ENCODE data around the gene COL12A1. TPM values are rescaled to one million over a fixed set of nuclear protein-coding genes. Genes with fewer than 3 reads are reported as not detected.

Gene COL12A1
- total RNA-seq, 1 donor from 2014 or later, result 15.5 TPM

DNA sequence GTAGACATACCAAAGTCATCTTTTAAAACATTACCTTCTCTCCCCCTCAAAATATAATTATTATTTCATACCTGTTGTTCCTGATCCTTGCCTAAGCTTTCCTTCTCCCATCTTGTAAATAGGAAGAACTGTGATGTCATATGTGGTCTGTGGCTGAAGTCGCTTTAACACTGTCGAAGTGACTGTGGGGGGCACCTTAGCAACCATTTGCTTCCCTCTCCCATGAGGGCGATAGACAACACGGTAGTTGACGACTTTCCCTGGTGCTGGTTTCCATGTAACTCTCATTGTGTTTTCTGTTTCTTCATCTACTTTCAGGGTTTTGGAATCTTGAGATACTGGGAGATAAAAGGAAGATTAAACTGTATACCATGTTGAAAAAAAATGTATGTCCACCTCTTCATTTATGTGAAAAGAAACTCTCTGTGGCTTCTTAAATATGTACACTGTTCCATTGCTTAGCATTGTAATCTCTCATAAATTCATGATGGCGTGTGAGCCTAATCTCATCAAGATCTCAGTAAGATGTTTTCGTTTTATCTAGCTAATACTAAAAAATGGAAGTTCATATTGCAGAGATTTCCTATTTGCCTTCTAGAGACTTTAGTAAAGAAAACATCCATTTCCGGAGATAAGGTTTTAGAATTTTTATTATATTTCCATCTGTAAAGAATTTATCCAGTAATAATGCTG is 49.5 kb downstream of the COL12A1 start:
- DNase-seq (ENCODE audit: missing footprints), result no peak
- intact Hi-C loops (cut with DNase I), result no loop called here
- no peak for ATAC-seq

DNA sequence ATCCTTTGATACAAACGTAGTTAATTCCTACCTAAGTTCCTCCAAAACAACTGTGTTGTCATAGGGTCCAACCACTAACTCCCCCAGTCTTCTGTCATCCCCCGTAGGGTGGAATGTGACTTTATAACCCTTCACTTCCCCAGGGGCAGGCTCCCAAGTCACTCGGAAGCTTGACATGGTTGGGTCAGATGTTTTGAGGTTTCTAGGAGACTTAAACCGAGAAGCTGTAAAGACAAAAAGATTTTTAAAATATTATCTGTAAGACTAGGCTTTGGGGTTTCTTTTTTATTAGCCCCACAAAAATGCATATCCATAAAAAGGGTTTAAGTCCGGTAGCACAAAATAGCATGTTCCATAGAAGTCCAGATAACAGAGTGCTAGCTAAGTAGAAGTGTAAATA is 50.2 kb downstream of the COL12A1 start:
- DNase-seq (ENCODE audit: missing footprints), result no peak
- ATAC-seq, result no peak
- intact Hi-C loops (cut with DNase I), result no loop called here

DNA sequence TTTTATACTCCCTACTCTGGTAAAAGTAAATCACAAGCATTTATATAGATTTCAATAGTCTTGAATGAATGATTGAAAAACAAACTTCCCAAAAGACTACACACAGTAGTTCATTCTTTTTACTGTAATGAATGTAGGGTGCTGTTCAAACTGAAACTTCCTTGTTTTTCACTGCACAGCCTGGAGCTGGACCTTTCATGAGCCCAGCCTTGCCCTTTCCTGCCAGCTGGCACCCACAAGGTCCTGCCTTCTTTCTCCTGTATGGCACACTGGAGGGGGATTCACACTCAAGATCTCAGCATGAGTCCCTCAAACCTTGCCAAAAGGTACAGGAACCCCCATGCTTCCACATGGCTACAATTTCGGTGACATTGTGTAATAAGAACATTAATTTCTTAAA is 50.9 kb downstream of the COL12A1 start:
- intact Hi-C loops (cut with DNase I), result no loop called here
- no peak for ATAC-seq
- DNase-seq (ENCODE audit: missing footprints), result no peak

DNA sequence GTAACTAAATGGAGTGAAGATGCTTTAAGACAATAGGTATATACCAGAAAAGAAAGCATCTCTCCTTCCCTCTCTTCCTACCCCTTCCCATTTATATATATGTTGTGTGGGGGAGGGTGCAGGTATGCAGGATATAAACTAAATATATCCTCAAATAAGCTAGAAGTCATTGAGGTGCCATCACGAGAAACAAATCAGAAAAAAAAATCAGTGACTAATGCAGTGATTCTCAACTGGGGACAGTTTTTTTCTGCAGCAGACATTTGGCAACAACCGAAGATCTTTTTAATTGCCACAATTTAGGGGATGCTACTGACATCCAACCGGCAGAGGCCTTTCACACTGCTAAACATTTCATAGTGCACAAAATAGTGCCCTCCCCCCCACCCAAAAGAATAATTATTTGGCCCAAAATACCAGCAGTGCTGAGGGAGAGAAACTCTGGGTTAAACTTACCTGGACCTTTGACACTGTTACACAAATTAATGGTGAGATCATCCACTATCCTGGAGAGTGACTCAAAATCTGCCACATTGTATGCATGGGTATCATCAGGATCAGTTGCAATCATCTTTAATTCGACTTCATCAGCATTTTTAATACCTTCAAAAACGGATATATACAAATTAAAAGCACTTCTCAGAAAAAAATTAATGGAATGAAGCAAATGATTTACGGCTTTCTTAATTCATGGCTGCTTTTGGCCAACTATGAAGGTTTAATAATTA is 55.0 kb downstream of the COL12A1 start:
- DNase-seq (ENCODE audit: missing footprints) (no peak), ATAC-seq (no peak)
- intact Hi-C loops (cut with DNase I), result no loop called here

DNA sequence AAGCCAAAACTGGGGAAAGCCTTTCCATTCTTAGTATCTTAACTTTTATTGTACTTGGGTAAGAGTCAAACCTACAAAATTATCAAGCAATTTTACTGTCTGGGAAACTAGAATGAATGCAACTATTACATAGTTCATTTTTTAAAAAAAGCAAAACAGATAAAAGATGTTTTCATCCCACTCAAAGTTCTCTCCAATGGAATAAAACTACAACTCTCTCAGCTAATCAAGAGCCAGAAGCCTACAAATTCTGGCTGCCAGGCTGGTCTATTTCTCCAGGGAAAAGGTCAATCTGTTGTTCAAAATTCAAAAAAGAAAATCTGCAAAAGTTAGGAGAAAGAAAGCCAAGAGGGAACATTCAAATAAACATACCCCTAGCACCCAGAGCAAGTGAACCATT is 56.2 kb downstream of the COL12A1 start:
- ATAC-seq, result peak; percentile 54
- intact Hi-C loops (cut with DNase I), result no loop called here
- no peak for DNase-seq (ENCODE audit: missing footprints)

DNA sequence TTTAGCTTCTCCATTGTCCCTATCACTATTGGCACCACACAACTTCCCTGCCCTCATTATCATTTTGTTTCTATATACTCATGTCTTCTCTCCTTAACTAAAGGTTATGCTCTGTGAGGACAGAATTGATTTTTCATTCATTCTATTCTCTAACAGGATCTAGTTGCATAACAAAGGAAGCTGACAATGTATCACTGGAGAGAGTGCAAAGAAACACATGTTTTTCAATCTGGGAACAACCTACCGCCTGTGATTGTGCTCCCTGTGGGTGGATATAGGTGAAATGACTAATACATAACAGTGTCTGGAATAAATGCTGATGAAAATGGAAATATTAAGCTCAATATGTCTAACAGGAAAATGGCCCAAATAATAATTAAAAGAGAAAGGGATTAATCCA is 56.6 kb downstream of the COL12A1 start:
- DNase-seq (ENCODE audit: missing footprints), result no peak
- intact Hi-C loops (cut with DNase I), result no loop called here
- ATAC-seq, result no peak

DNA sequence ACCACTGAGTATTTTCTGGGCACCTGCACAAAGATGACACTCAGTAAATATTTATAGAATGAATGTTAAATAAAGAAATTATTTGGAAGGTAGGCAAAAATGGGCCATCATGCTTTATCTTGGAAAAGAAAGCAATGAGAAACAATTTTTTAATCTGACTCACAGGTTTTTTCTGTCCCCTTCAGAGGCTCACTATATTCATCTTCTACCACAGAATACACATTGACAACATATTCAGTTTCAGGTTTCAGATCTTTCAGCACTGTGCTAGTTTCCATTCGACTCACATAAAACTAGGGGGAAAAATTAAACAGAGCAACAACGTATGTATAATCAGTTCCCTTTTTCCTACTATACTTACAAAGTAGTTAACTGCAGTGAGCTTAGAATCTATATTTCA is 58.3 kb downstream of the COL12A1 start:
- no peak for DNase-seq (ENCODE audit: missing footprints)
- ATAC-seq, result no peak
- intact Hi-C loops (cut with DNase I), result no loop called here

DNA sequence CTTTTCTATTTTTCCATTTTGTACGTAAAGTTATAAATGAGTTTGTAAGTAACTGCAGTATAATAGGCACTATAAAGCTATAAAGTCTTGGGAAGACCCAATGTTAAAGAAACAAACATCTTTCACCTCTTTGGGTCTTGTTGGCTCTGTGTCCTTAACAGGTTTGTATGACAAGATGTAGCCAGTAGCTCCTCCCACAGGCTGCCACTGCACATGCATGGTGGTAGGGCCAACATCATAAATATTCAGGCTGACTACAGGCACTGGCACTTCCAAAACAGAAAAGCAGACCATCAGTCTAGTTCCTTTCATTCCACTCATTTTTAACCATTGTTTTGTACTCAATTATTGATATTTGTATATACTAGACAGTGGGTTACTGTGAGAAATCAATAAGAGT is 59.9 kb downstream of the COL12A1 start:
- ATAC-seq (no peak), DNase-seq (ENCODE audit: missing footprints) (no peak)
- intact Hi-C loops (cut with DNase I), result no loop called here

DNA sequence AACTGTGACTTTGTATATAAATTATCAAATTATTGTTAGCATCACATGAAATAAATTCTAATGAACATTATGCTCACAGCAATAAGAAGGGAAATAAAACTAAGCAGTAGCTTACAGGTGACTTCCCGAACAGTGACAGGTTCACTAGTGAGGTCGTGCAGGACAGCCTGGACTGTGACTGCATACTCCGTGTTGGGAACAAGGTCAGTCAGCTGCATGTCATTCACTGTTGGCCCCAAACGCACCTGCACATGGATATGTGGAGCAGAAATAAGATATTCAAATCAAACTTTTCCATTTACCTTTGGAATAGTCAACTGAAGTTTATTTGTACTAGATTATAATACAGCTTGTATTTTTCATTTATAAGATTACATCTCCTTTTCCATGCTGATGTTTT is 60.6 kb downstream of the COL12A1 start:
- DNase-seq (ENCODE audit: missing footprints), result no peak
- no peak for ATAC-seq
- intact Hi-C loops (cut with DNase I), result no loop called here

DNA sequence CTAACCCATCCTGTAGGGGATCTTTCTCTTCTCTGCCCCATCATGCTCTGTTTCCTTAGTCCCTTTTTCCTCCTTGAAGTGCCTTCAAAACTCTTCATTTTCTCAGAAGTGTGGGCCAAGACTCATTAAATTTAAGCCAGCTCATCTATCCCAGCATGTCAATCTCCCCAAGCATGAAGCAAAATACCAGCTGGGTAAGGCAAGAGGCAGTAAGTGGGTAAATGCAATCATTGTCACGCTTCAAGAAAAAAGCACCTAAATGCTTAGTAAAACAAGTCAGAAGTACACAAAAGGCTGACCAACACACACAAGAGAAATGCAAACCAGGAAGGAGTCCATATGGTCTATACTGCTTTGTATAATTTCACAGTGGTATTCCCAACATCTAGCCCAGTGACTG is 61.5 kb downstream of the COL12A1 start:
- DNase-seq (ENCODE audit: missing footprints) (no peak), ATAC-seq (no peak)
- intact Hi-C loops (cut with DNase I), result no loop called here

DNA sequence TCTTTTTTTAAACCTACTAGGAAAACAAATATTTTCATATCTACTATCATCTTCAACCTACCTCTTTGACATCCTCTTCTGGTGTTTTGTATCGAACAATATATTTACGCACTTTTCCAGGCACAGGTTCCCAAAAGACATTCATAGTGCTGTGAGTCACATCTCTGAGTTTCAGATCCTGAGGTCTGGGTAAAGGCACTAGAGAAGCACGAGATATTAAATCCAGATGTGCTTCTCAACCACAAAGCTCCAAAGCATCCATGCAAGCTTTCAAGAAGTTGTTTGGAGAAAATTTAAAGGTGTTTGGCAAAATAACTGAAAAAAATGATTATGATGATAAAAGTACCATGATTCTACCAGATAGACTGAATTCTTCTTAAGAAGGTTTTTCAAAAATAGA is 62.7 kb downstream of the COL12A1 start:
- ATAC-seq, result no peak

DNA sequence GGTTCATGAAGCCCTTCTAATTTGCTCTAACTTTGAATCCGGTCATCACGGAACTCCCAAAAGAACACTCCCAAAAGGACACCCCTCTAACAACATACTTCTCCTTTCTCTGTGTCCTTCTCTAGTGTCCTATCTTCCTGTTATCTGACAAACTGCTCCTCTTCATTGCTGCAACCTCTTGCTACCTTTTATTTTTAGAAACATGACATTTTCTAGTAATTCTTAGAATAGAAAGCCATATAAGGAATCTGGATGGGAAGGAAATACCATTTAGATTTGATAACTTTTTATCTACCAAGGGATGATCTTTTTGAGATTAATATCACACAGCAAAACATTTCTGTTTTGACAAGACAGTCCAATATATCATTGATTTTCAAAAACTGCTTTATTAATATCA is 63.1 kb downstream of the COL12A1 start:
- no peak for ATAC-seq
- DNase-seq (ENCODE audit: missing footprints), result no peak
- intact Hi-C loops (cut with DNase I), result no loop called here

More for the DNA sequence above, 62.7 kb downstream of the COL12A1 start:
- DNase-seq (ENCODE audit: missing footprints), result no peak
- intact Hi-C loops (cut with DNase I), result no loop called here

DNA sequence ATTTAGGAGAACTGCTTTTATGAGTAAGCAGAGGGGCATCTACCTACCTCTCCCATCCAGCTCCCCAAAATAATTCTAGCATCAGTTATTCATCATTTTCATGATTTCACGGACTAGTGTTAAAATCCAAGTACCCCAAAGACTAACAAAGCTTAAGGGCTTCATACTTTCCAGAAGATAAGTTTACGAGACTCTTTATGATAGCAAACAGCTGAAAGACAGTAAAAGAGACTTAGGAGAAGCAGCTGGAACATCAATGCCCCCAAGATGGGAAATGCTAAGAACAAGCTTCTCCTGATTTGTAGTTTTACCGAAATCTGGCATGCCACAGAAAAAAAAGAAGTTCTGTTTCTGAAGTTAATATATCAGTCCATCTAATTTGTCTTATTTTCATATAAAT is 70.0 kb downstream of the COL12A1 start:
- ATAC-seq (no peak), DNase-seq (ENCODE audit: missing footprints) (no peak)
- intact Hi-C loops (cut with DNase I), result no loop called here

DNA sequence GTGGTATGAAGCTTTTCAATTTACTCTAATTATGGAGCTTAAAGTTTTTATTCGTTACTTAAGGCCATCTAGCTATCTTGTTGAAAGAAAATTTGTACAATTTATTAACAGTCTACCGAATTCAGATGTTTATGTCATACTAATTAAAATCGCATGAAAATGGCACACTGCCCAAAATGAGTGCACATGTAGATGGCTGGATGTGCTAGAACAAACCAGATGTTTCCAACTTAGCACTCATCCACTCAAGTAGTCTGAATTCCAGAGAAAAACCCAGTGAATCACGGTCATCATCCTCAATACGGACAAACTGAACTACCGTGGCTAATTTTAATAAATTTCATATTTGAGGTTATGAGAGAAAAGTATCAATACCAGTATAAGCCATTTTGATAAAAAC is 70.4 kb downstream of the COL12A1 start:
- intact Hi-C loops (cut with DNase I), result no loop called here
- ATAC-seq (no peak), DNase-seq (ENCODE audit: missing footprints) (no peak)

DNA sequence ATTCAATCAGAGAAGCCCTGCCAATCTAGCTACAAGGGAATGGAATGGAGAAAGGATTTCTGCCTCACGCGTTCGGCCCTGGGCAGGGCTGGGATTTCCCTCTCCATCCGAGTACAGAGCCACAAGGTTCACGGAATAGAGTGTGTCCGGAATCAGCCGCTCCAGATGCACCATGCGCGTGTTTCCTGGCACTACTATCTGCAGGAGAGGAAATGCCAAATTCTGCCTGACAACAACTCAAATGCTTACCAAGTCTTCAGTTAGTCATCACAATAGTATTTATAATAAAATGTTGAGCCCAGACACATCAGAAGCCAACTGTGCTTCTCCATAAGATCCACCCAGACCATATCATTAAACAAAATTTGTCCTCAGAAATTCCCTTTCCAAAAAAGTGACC is 75.1 kb downstream of the COL12A1 start:
- intact Hi-C loops (cut with DNase I), result no loop called here
- ATAC-seq (no peak), DNase-seq (ENCODE audit: missing footprints) (no peak)

DNA sequence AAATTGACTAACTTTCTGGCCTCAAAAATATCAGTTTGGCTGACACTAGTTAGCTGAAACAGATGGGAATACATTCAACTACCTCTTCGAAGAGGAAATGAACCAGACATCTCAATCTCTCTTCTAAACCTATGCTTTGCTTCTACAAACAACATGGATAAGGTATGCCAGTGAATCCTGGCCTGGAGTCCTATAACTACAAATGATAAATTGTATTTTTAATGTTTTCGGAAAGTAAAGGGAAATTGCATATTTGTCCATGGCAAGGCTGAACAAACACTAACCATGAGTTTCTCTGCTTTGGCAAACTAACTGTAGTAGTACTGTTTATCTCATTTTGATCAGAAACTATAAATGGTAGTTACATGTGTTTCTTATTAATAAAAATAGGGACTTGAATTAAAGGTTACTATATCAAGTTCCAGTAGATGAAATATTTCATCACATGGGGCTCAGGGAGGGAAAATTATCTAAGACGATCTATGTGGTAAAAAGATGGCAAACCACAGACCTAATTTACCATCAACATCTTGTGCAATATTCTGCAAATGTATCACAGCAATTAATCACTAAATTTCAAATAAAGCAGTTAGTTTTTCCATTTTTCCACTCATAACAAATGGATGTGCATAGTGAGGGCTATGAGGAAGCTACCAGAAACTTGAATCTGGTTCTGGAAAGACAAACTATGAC is 76.8 kb downstream of the COL12A1 start:
- ATAC-seq (no peak), DNase-seq (ENCODE audit: missing footprints) (no peak)
- intact Hi-C loops (cut with DNase I), result no loop called here

DNA sequence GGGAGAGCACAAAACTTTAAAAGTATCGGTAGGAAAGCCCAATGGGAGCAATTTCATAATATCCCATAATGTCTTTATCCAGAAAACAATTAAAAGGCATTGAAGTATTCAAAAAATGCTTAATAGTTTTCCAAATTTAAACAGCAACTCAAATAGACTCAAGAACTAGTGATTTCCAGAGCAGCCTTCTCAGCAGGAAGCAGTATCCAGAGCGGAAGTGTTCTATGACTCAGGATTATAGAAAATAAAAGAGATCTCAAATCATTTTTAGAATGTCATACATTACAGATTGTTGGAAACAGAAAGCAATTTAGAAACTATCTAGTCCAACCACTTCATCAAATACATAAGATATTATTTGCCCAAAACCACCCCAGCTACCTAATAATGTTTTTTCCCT is 79.3 kb downstream of the COL12A1 start:
- no peak for ATAC-seq
- intact Hi-C loops (cut with DNase I), result no loop called here
- DNase-seq (ENCODE audit: missing footprints), result no peak

DNA sequence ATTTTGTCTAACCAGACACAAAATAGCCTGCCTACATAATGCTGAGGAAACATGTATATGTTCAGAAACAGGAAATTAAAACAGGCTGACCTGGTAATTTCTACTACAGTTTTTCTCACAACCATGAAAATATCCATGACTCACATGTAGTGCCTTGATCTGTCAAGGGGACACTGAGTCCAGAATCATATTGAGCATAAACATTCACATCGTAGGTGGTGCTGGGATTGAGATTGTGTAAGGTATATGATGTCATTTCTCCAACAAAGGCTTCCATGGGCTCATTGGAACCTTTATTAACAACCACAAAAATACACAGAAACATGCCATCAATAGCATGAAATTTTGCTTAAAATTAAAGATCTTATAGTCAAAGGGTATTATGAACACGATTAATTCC is 80.9 kb downstream of the COL12A1 start:
- intact Hi-C loops (cut with DNase I), result no loop called here
- no peak for ATAC-seq
- no peak for DNase-seq (ENCODE audit: missing footprints)

DNA sequence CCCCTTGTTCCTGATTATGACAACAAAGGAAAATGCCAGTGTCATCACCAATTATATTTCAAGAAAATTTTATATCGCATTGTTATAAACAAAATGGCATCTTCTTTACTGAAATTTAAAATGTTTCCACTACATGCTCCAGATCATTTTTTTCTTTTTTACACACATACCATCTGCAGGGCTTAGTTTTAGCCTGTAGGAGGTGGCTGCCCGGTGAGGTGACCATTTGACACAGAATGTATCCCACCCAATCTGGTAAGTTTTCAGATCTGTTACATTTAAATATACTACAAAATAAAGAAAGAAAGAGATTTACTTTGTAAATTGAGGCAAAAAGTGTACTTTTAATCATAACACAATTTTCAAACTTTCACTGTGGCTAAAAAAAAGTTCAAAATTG is 81.8 kb downstream of the COL12A1 start:
- DNase-seq (ENCODE audit: missing footprints), result no peak
- no peak for ATAC-seq
- intact Hi-C loops (cut with DNase I), result no loop called here

DNA sequence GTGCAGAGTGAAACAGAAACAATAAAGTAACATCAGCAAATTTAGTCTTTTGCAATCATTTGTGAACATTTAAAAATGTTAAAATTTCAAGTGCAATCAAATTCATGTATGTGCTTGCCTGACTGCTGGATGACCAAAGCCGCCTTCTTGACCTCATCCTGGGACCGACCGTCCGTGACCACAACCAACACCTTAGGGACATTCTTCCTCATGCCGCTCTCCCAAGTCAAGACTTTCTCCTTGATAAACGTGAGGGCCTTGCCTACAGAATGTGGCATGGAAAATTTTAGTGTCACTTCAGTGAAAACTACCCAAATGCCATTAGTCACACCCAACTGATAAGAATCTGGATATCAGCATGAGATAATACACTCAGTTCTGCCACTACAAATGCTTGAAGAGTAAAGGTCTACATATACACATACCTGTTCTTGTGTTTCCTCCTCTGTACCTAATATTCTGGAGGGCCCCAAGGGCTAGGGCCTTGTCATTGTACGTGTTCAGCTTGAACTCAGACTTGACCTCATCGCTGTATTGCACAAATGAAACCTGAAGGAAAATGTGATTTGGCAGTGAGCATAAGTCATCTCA is 86.8 kb downstream of the COL12A1 start:
- ATAC-seq (no peak), DNase-seq (ENCODE audit: missing footprints) (no peak)
- intact Hi-C loops (cut with DNase I), result no loop called here
